NCI-H1436 treated with DMSO at 0.1 percent for 48 hours (cell line): ENCODE measurements around the gene ZSCAN21.
A peak's percentile ranks its signal among the peaks of the same experiment; 100 is the strongest.
"Not testable (repeated sequence)": the region's sequence is repeated elsewhere in the genome, so short reads cannot be mapped to it uniquely, and the experiment has no call there.

Experiments
- DNase-seq: peaks from one replicate; lab custom pipeline; 2025; lab: John Stamatoyannopoulos, UW

ZSCAN21 gene

GRCh38 chr7:100049441-100050291 is at the start of gene ZSCAN21:
Gene ZSCAN21, plus strand, starts transcription at chr7:100049774. Its CDS starts 7,233 bp downstream, at chr7:100057007.
- DNase-seq = no peak

GRCh38 chr7:100000239-100000638 is 49.3 kb upstream of the ZSCAN21 start:
- DNase-seq = no peak

- DNase-seq = no peak
These were observed 45.6 kb upstream of the ZSCAN21 start for GRCh38 chr7:100003711-100004661.

- DNase-seq = no peak
These were observed 41.7 kb upstream of the ZSCAN21 start for GRCh38 chr7:100007887-100008286.

- DNase-seq = no peak
These were observed 41.0 kb upstream of the ZSCAN21 start for GRCh38 chr7:100008525-100008924.

GRCh38 chr7:100009952-100010351 is 39.6 kb upstream of the ZSCAN21 start:
- DNase-seq = not testable (repeated sequence)

- no peak for DNase-seq
These were observed 38.7 kb upstream of the ZSCAN21 start for GRCh38 chr7:100010901-100011300.

GRCh38 chr7:100011516-100011915 is 38.1 kb upstream of the ZSCAN21 start:
- DNase-seq = no peak

GRCh38 chr7:100012385-100013327 is 36.9 kb upstream of the ZSCAN21 start:
- not testable (repeated sequence) for DNase-seq

- no peak for DNase-seq
These were observed 36.3 kb upstream of the ZSCAN21 start for GRCh38 chr7:100013328-100013676.

GRCh38 chr7:100015232-100016214 is 34.1 kb upstream of the ZSCAN21 start, which contains the start of gene ZKSCAN1:
Gene ZKSCAN1, plus strand, starts transcription at chr7:100015596. Its CDS starts 7,911 bp downstream, at chr7:100023507.
- peak; percentile 60 for DNase-seq

- no peak for DNase-seq
These were observed 33.2 kb upstream of the ZSCAN21 start for GRCh38 chr7:100016215-100016901.

- DNase-seq = no peak
These were observed 32.3 kb upstream of the ZSCAN21 start for GRCh38 chr7:100017300-100017699.

GRCh38 chr7:100017875-100018274 is 31.7 kb upstream of the ZSCAN21 start:
- DNase-seq = no peak

GRCh38 chr7:100019908-100020307 is 29.7 kb upstream of the ZSCAN21 start:
- no peak for DNase-seq

GRCh38 chr7:100021297-100021696 is 28.3 kb upstream of the ZSCAN21 start:
- no peak for DNase-seq

- no peak for DNase-seq
These were observed 27.0 kb upstream of the ZSCAN21 start for GRCh38 chr7:100022621-100023020.

- no peak for DNase-seq
These were observed 26.0 kb upstream of the ZSCAN21 start for GRCh38 chr7:100023526-100023925.

- no peak for DNase-seq
These were observed 25.5 kb upstream of the ZSCAN21 start for GRCh38 chr7:100024020-100024619.
